ENCODE measurements around the gene TP63.
"Not testable (repeated sequence)": the region's sequence is repeated elsewhere in the genome, so short reads cannot be mapped to it uniquely, and the experiment has no call there.

DNA sequence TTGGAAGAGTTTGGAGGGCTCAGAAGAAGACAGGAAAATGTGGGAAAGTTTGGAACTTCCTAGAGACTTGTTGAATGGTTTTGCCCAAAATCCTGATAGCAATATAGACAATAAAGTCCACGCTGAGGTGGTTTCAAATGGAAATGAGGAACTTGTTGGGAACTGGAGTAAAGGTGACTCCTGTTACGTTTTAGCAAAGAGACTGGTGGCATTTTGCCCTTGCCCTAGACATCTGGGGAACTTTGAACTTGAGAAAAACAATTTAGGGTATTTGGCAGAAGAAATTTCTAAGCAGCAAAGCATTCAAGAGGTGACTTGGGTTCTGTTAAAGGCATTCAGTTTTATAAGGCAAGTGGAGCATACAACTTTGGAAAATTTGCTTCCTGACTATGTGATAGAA lies 18.5 kb upstream of the TP63 start:
- TF ChIP-seq, protein P1, sequence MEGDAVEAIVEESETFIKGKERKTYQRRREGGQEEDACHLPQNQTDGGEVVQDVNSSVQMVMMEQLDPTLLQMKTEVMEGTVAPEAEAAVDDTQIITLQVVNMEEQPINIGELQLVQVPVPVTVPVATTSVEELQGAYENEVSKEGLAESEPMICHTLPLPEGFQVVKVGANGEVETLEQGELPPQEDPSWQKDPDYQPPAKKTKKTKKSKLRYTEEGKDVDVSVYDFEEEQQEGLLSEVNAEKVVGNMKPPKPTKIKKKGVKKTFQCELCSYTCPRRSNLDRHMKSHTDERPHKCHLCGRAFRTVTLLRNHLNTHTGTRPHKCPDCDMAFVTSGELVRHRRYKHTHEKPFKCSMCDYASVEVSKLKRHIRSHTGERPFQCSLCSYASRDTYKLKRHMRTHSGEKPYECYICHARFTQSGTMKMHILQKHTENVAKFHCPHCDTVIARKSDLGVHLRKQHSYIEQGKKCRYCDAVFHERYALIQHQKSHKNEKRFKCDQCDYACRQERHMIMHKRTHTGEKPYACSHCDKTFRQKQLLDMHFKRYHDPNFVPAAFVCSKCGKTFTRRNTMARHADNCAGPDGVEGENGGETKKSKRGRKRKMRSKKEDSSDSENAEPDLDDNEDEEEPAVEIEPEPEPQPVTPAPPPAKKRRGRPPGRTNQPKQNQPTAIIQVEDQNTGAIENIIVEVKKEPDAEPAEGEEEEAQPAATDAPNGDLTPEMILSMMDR (conservative IDR thresholded peaks at IDR 0.05), result not testable (repeated sequence)
- TF ChIP-seq EZH2 (IDR thresholded peaks at IDR 0.05; ENCODE audit: low read depth), result not testable (repeated sequence)

Data from PC-9 (cell line).